ENCODE data around the gene GDAP2.

DNA sequence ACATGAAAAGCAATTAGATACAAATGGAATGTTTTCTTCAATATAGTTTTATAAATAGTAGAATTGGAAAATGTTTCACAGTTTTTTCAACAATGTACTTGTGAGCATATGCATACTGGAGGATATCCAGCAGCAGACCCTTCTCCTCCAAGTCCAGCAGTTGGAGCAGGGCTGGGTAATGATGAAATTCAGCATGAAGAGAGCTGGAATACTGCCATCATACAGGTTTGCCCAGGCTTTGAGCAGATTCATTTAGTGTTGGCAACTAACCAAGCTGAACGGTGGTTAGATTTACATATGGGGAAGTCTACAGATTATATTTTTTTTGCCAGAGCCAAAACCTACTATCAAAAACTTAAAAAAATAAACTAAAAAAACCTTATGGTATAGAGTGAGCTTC is 38.5 kb upstream of the GDAP2 start:
- TF ChIP-seq, protein P1, sequence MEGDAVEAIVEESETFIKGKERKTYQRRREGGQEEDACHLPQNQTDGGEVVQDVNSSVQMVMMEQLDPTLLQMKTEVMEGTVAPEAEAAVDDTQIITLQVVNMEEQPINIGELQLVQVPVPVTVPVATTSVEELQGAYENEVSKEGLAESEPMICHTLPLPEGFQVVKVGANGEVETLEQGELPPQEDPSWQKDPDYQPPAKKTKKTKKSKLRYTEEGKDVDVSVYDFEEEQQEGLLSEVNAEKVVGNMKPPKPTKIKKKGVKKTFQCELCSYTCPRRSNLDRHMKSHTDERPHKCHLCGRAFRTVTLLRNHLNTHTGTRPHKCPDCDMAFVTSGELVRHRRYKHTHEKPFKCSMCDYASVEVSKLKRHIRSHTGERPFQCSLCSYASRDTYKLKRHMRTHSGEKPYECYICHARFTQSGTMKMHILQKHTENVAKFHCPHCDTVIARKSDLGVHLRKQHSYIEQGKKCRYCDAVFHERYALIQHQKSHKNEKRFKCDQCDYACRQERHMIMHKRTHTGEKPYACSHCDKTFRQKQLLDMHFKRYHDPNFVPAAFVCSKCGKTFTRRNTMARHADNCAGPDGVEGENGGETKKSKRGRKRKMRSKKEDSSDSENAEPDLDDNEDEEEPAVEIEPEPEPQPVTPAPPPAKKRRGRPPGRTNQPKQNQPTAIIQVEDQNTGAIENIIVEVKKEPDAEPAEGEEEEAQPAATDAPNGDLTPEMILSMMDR (IDR thresholded peaks at IDR 0.05) = no peak
- TF ChIP-seq POLR2A (IDR thresholded peaks at IDR 0.05) = no peak

Data from lower leg skin (tissue), 3 donors.